LoVo (cell line): ENCODE results near the gene HOXA4.

ENCODE experiments used
- DNase-seq: peaks from one replicate; pipeline ENCODE4 v3.0.0-alpha.2; 2016; ENCODE audit warnings: low spot score

HOXA4 gene

GRCh38 chr7:27093184-27093895 lies 37.2 kb downstream of the HOXA4 start:
- no peak for DNase-seq

- DNase-seq = no peak
These were observed 37.8 kb downstream of the HOXA4 start for GRCh38 chr7:27092819-27093110.

GRCh38 chr7:27091941-27092818 lies 38.4 kb downstream of the HOXA4 start:
- no peak for DNase-seq

GRCh38 chr7:27091105-27091504 lies 39.5 kb downstream of the HOXA4 start:
- DNase-seq = no peak

- no peak for DNase-seq
These were observed 42.3 kb downstream of the HOXA4 start for GRCh38 chr7:27088002-27088922.

DNA sequence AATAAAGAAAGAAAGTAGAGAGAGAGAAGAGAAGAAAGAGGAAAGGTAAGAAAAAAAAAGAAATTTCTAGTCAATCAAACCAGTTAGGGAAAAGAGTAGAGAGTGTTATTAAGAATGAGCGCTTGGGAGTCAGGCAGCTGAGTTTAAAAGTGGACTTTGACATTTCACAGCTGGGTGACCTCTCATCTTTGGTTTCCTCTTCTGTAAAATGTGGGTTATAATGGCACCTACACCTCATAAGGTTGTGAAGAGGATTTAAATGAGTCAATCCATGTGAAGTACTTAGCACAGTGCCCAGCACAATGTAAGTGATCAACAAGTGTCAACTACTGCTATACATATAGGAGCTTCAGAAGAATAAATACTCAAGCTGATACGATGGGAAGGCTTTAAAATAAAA lies 46.9 kb downstream of the HOXA4 start:
- no peak for DNase-seq

DNA sequence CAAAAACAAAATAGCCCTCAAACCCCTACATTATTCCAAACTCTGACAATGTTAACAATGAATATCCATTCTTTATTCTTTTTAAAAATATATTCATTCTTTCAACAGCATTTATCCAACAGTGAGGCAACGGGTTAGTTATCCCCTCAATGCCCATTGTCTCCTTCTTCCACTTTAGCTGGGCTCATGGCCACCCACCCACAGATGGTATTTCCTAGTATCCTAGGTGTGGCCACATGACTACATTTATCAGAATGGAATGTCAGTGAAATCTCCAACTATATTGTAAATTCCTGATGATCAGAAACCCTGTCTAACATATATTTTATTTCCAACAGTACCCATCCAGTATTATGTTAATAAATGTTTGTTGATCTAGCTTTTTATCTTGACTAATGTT lies 48.4 kb downstream of the HOXA4 start:
- peak; percentile 43 for DNase-seq

GRCh38 chr7:27080844-27081436 lies 49.6 kb downstream of the HOXA4 start:
- no peak for DNase-seq

DNA sequence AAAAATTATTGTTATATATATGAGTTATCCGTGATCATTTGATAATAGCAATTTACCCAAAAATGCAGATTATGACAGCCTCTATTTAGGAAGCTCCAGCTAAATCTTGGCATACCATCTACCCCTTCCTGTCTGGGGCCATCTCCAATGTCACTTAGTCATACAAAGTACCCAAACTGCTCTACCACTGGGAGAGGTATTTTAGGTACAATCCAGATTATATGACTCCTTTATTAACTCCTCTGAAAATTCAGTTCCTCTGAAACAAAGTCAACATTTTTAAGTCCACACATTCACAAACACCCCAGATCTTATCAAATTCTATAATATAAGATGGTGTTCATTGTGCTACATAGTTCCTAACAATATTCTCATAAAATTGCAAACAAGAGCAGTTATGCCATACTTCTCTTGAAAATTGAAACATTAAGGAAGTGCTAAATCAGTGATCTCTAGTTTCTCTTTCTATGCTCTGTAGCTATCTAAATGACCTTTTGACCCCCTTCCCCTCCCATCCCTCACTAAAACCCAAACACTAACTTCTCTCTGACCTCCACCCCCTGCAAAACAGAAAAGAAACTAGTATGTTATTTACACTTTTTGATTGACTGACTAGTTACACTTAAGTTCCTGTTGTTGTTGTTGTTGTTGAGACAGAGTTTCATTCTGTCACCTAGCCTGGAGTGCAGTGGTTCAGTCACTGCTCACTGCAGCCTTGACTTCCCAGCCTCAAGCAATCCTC lies 51.2 kb downstream of the HOXA4 start:
- DNase-seq = no peak

GRCh38 chr7:27078616-27079233 lies 51.8 kb downstream of the HOXA4 start:
- DNase-seq = no peak
